HG03354 (cell line): ENCODE results near the gene GNAO1.

Source experiments
- ATAC-seq: cut with Tn5 transposase; IDR thresholded peaks from one replicate; pipeline ENCODE4 v1.9.1; 2021; ENCODE audit warnings: mild to moderate bottlenecking; ENCODE audit not compliant: unreplicated experiment, poor library complexity, severe bottlenecking

GNAO1 gene

DNA sequence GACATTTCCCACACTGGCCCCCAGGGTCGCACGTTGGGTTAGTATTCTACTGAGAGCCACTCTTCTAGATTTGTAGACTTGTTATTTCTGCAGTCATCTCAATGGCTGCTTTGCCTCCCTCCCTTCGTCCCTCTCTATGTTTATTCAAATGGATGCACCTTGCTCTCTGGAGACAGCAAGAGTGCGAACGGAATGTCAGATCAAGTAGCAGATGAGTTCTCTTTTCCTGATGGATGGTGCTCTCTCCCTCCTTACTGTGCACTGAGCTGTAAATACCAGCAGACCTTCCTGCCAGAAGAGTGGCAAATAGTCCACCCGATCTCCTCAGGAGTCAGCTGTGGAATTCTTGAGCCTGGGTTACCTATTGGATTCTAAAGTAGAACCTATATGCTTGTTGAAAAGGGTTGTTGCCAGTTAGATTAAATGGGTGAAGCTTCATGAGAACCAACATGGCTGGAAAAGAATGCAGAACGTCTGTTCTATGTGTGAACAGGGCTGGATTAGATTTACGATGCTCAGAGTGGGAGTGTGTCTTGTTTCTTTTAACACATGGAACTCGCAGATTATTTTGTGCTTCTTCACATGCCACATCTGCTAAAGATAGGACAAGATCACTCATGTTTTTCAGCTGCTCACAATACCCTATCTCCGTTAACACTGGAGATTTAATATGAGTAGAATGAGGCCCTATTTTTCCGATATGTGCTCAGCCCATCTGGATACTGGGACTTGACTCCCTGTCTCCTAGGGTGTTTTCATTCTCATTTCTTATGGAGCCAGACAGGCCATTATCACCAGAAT lies 6.1 kb downstream of the GNAO1 start:
- ATAC-seq = no peak

DNA sequence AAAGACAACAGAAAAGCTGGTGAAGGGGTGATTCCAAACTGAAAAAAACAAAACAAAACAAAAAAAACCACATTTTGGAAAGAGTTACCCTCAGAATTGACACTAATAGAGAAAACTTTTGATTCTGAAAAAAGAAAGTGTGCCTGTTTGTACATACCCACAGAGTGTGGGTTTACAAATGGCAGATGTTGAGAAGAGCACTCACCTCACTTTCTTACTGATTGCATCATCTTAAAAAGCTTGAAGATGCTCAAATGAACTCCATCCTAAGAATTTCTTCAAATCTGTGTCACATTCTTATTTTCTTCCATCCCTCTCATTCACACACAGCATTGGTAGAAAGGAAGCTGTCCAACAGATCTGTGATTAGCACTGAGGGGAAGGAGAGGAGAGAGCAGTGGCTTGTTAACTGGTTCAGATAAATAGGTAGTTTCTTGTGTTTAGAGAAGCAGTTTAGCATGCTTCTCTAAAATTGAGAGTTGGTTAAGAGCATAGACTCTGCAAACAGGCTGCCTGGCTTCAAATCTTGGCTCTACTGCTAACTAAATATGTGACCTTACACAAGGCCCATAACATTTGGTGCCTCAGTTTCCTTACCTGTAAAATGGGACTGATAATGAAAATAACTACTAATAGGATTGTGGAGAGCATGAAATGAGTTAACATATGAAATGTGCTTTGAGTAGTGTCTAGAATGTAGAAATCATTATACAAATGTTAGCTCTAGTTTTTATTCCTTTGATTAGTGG lies 6.9 kb downstream of the GNAO1 start:
- ATAC-seq = no peak

DNA sequence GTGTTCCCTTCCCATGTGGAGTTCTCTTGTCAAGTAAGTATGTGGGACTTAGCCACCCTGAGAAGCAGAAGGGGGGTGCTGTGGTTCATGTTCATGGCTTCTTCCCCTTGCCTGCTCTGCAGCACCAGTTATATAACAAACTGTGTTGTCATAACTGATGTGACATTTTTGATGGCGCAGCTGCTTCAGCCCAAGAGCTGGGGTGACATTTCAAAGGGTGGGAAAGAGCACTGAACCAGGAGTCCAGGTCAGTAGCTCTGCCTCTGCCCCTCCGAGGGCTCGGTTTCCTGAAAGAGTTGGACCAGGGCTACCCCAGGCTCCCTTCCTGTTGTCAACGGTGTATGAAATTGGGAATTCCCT lies 7.4 kb downstream of the GNAO1 start:
- no peak for ATAC-seq

DNA sequence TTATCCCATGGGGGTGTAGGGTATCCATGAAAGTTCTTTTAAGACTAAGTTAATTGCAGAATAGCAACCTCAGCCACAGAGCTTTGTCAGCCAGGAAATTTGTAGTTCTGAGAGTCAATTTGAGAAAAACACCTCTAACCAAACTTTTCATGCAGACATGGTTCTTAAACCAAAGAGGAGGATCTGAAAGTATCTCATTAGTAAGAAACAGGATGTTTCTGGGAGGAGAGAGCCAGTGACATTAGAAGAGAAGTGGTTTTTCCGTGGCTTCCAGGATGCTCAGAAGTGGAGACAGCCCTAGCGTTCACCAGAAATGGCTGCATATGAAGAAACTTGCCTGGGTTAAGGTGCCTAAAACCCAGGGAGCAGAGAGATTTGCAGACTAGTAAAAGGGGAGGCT lies 7.9 kb downstream of the GNAO1 start:
- peak; percentile 37 for ATAC-seq

DNA sequence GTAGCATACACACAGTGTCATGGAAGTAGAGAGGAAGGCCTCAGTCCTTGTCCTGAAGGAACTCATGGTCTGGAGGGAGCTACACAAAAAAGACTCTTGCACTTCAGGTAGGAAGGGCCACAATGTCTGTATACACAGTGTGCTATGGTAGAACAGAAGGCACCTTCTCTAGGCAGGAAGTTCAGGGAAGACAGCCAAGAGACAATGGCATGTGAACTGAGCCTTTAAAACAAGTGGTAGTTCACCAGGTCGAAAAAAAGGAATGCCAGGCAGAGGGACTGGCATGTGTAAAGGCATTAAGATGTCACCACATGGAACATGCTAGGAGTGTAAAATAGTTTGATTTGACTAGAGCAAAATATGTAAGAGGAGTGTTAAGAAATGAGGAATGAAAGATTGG lies 9.7 kb downstream of the GNAO1 start:
- ATAC-seq = no peak

DNA sequence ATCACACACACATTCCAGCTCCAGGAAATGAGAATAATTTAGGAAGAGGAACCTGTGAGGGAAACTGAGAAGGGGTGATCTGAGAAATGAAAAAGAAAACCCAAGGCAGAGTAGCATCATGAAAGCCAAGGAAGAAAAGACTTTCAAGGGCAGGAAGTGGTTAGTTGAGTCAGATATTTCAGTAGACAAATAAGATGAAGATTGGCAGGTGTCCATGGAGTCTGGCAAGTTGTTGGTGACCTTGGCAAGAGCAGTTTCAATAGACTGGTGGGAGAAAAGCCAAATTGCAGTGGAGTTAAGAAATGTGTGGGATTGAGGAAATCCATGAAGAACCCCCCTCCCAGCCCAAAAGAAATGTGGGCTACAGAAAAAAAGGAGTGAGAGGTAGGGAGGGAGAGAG lies 10.7 kb downstream of the GNAO1 start:
- no peak for ATAC-seq

DNA sequence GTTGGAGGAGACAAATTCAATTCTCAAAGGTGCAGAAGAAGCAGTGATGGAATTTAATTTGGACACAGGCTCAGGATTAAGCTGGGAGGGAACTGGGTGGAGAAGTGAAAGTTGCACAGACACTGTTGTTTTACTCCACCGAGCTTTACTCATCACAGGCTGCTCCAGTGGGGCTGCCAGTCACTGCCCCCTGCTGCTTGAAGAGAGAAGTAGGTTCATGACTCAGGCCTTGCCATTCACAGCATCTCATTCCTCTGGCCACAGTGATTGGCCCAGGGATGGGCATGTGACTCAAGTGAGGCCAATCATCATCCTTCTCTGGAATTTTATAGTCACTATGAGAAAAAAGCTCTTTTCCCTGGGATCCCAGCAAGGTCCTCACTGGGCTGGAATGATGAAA lies 11.8 kb downstream of the GNAO1 start:
- ATAC-seq = peak; percentile 84

DNA sequence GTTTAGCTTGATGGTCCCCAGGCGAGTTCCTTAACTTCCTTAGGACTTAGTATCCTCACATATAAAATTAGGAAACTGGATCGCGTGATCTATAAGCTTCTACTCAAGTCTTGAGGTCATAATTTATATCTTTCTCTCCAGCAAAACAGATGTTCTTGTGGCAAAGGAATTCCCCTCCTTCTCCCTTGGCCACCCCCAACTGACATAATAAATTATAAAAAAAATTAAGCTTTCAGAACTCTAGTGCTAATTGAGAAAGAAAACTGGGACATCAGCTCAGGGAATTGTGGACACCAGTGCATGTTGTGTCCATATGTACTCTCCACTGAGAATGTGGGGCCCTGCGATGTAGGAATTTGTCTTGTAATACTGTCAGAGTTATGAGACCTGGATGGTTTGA lies 13.5 kb downstream of the GNAO1 start:
- no peak for ATAC-seq

DNA sequence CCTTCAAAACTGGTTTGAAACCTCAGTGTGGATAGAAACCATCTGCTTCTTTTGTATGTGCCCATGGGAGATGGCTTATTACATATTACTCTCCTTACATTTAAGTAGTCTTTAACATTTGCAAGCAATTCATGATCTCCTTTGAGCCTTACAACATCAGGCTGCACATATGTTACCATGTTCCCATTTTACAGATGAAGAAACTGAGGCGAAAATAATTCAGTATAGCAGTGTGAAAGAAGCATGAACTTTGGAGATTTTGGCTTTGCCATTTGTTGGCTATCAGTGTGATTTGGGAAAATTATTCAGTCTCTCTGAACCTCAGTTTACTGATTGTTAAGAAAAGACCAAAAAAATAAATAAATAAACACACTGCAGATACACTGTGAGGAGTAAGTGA lies 15.7 kb downstream of the GNAO1 start:
- no peak for ATAC-seq

DNA sequence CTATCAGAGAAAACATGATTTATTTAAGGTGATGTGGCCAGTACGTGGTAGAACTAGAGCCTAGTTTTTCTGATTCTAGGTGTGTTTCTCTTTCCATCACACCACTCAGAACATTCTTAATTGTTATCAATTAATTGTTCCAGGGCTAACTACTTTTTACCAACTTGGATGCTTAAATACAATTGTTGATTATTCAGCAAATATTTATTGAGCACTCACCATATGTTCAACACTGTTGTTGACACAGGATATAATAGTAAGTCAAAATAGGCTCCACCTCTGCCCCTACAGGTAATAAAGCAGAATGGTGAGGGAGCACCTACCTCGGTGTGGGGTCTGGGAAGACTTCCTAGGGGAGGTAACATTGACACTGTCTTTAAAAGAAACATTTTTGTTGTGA lies 16.1 kb downstream of the GNAO1 start:
- no peak for ATAC-seq

DNA sequence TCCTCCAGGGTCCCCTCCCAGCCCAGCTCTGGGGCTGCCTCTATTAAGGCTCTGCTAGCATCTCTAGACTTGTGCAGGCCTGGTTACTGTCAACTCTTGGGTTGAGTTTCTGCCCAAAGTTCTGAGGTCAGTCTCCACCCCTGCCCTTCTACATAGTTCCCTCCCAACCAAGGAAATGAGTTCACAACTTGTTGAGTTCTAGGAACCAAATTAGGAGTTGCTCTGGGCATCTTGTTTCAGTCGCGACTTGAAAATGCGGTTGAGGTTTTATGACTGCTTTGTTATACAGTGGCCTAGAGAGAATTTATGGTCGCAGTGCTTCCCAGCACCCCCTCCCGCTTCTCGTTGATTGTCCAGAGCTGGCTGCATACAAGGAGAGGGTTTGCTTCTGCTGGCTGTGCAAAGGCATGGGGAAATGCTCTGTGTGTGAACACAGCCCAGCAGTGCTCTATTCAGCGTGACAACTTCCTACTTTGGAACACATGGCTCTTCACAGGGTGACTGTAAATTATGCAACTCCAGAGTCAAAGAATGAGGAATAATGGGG lies 20.2 kb downstream of the GNAO1 start:
- no peak for ATAC-seq

DNA sequence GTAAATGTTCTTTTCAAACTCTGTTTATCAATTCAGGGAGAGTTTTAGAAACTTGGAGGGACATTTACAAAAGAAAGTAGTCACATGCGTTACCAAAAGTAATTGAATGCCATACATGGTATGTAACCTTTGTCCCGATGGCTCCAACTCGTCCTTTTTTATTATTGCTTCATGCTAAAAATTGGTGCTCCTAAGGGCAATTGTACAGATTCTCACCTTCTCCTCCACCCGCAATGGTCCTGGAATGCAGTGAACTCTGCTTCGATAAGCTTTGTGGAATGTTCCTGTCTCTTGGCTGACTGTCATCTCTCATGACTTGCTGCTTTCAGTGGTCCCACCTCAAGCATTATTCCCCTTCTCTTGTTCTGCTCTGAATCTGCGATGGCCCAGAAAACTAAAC lies 20.9 kb downstream of the GNAO1 start:
- no peak for ATAC-seq

DNA sequence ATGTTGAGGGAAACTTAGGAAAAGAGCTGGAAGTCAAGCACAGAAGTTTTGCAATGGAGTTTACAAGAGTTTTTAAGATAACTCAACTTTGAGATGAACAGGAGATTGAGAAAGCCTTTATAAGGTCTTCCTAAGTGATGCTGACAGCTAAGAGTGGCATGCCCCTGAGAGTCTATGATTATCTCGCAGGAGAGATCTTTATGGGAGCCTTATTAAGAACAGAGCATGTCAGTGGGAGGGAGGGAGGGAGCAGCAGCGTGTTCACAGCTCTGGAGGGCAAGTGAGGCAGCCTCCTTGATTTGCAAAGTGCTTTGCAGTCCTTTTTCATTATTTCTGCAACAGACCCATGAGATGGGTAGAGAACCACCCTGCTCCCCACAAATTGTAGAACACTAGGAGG lies 30.7 kb downstream of the GNAO1 start:
- no peak for ATAC-seq

DNA sequence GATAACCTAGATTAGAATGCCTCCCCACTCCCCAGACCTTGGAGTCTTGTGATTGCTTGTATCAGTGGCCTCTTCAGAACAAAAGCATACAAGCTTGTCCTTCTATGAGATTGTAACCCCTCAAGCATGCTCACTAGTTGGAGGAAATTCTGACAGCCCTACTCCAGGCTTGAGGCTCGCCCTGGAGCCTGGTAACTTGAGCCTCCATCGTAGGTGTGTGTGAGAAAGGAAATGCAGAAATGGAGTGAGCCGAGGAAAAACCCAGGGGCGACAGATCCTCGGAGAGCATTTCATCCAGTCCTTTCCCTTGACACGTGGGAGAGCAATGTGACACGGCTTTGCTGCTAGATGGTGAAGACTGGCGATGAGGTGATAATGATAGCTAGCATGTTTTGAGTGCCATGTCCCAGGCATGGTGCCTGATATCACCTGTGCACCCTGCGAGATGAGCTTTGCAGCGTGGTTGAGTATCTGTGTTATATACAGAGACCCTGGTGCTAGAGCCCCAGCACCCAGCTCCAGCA lies 31.2 kb downstream of the GNAO1 start:
- no peak for ATAC-seq

DNA sequence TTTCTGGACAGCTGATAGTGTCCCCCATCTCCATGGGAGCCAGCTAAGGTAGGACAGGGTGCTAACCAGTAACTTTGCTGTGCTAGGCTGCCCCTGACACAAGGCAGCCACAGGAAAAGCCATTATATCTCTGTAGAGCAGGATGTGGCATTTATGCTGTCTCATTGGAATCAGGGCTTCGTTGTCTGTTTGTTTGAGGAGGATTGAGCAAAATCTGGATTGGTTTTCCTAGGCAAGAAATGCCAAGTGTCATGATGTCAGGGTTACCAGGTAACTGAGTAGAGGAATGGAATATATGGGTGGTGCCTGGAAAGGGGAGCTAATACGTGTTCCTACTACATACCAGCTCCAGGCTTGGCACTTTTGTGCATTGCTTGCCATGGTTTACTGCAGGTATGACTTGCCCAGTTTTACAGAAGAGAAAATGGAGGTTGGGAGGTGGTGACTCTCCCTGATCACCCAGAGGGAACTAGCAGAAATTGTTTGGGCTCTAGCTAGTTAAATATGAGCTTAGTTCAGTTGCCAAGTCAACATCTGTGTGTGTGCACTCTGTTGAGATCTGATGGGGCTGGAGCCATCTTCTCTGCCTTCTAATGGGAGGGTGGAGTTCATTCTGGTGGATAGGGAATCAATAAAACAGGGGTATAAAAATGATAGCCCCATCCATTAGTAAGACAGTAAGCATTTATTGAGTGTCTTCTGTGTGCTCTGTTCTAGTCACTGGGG lies 33.9 kb downstream of the GNAO1 start:
- no peak for ATAC-seq

DNA sequence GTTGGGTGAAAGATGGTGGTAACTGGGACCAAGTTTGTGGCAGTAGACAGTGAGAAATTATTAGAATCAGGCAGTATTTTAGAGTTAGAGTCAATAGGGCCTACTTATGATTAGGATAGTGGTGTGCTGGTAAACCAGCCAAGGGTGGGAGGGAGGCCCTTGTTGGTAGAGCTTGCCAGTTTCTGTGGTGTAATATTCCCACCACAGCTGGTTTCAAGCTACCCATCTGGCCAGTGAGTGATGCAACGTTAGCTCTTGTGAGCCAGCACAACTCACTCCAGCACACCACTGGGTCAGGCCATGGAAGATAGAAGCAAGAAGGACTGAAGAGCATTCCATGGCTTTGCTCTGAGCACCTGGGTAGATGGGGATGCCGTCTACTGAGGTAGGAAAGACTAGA lies 34.9 kb downstream of the GNAO1 start:
- ATAC-seq = no peak

DNA sequence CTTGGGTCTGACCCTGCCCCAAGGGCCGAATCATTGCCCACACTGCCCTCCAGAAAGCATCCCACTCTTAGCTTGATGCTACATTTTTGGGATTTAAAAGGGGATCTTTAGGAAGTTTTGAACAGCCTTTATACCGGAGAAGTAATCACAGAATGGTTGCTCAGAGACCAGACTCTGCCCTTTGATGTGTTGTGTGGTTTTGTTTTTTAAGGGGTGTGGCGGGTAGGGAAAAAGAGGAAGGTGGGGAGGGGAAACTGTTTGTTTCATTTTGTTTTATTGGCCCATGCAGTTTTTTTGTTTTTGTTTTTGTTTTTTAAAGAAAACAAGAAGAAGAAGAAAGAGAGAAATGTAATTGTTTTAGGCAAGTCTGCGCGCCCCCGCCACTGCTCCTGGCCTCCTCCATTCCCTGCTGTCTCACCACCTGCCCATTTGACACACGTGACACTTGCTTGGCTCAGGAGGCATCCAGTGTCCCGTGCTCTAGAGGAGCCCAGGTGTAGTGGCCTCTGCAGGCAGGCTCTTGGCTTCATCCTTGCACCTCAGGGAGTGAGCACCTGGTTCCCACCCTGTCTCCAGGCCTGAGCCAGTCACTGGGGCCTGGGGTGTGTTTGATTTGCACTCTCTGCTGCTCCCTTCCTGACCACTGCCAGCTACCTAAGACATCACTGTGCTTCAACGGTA lies 35.7 kb downstream of the GNAO1 start:
- ATAC-seq = no peak

DNA sequence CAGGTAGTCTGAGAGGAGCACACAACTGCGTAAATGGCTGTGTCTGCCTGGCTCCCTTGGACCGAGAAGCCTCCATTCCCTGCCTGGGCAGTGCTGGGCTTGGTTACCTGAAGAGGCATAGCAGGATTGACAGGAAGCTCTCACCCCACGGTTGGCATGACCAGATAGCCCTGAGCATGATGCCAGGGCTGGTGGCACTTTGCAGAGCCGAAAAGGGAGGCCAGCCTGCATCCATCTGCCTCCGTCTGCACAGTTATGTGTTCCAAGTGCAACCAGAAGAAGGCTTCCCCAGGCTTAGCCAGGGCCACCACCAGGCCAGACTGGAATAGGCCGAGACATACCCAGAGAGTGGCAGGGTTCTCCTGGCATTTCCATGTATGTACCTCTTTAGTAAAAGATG lies 36.6 kb downstream of the GNAO1 start:
- no peak for ATAC-seq

DNA sequence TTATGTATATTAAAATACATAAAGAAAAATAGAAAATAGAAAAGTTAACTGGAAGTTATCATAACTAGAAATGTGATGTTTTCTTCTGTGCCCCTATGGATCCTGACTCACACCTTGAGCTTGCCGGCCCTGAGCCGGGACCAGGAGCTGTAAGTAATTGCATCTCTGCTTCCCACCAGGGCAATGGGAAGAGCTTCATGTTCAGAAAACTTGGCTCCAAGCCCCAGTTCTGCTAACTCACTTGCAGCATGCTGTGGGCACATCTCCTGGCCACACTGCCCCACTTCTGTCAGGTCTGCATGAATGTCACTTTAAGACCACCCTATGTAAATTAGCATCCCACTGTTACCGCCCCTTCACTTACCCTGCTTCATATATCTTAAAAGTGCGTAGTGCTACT lies 37.2 kb downstream of the GNAO1 start:
- no peak for ATAC-seq
